WTC11 (cell line): Measurements from ENCODE around the gene PRAMEF20.

ENCODE experiments used
- ESRRA ChIP-seq: sonication (generic); formaldehyde crosslinking; IDR thresholded peaks from 2 replicates; pipeline ENCODE4 v1.8.1; 2022; ENCODE audit warnings: mild to moderate bottlenecking, missing genetic modification reagents, borderline replicate concordance
- FOXP1 ChIP-seq: sonication (generic); formaldehyde crosslinking; IDR thresholded peaks from 2 replicates; pipeline ENCODE4 v1.8.0; 2022; ENCODE audit warnings: missing genetic modification reagents, mild to moderate bottlenecking, moderate library complexity, borderline replicate concordance
- JUN ChIP-seq: sonication (generic); formaldehyde crosslinking; IDR thresholded peaks from 2 replicates; pipeline ENCODE4 v1.8.0; 2023; ENCODE audit warnings: mild to moderate bottlenecking, missing genetic modification reagents
- MLX ChIP-seq: sonication (generic); formaldehyde crosslinking; IDR thresholded peaks from 2 replicates; pipeline ENCODE4 v1.8.1; 2023; ENCODE audit warnings: mild to moderate bottlenecking, missing genetic modification reagents, moderate library complexity
- NR2C2 ChIP-seq: sonication (generic); formaldehyde crosslinking; IDR thresholded peaks from 2 replicates; pipeline ENCODE4 v1.8.0; 2022; ENCODE audit warnings: mild to moderate bottlenecking, missing genetic modification reagents
- ZBTB21 ChIP-seq: sonication (generic); formaldehyde crosslinking; IDR thresholded peaks from 2 replicates; pipeline ENCODE4 v1.8.1; 2023; ENCODE audit warnings: mild to moderate bottlenecking, missing genetic modification reagents, borderline replicate concordance
- ZNF416 ChIP-seq: fragments of 250-450 bp; sonication (Bioruptor Pico); IDR thresholded peaks from 2 replicates; pipeline ENCODE4 v1.9.0; 2021; ENCODE audit warnings: mild to moderate bottlenecking, inconsistent platforms
- ZNF532 ChIP-seq: fragments of 250-450 bp; sonication (Bioruptor Pico); IDR thresholded peaks from 2 replicates; pipeline ENCODE4 v1.9.0; 2021; ENCODE audit warnings: mild to moderate bottlenecking, borderline replicate concordance
- TF ChIP-seq, protein P1 (sequence below): fragments of 200-600 bp; IDR thresholded peaks from 2 replicates; pipeline ENCODE4 v1.8.0; 2022; ENCODE audit warnings: antibody characterized with exemption

DNA sequence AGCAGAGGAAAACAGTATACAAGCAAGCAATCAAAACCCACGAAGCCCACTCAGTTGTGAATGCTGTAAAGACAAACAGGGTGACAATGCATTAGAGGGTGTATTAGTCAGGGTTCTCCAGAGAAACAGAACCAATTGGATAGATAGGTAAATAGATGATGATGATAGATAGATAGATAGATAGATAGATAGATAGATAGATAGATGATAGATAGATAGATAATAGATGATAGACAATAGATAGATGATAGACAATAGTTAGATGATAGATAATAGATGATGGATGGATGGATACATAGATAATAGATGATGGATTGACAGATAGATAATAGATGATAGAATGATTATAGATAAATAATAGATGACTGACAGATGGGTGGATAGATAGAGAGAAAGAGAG, 55.3 kb downstream of the PRAMEF20 start:
- TF ChIP-seq, protein P1, sequence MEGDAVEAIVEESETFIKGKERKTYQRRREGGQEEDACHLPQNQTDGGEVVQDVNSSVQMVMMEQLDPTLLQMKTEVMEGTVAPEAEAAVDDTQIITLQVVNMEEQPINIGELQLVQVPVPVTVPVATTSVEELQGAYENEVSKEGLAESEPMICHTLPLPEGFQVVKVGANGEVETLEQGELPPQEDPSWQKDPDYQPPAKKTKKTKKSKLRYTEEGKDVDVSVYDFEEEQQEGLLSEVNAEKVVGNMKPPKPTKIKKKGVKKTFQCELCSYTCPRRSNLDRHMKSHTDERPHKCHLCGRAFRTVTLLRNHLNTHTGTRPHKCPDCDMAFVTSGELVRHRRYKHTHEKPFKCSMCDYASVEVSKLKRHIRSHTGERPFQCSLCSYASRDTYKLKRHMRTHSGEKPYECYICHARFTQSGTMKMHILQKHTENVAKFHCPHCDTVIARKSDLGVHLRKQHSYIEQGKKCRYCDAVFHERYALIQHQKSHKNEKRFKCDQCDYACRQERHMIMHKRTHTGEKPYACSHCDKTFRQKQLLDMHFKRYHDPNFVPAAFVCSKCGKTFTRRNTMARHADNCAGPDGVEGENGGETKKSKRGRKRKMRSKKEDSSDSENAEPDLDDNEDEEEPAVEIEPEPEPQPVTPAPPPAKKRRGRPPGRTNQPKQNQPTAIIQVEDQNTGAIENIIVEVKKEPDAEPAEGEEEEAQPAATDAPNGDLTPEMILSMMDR: no peak
- TF ChIP-seq MLX (CRISPR knock-in tag) (no peak), ZBTB21 (CRISPR knock-in tag) (no peak), ZNF416 (no peak), FOXP1 (no peak), ESRRA (CRISPR knock-in tag) (no peak), NR2C2 (CRISPR knock-in tag) (no peak), JUN (CRISPR knock-in tag) (no peak), ZNF532 (CRISPR knock-in tag) (no peak)
